Thoracic aorta (tissue), 2 donors: Measurements from ENCODE around the gene GPATCH8. TPM values are rescaled to one million over a fixed set of nuclear protein-coding genes. Genes with fewer than 3 reads are reported as not detected.

ENCODE experiments used
- ATAC-seq: fragments of 150-250 bp; one replicate; pipeline ENCODE4 v1.8.0; 2017; ENCODE audit warnings: low read depth; ENCODE audit not compliant: insufficient number of reproducible peaks, low FRiP score
- DNase-seq: peaks from one replicate; pipeline ENCODE4 v3.0.0-alpha.2; 2020; ENCODE audit warnings: low spot score
- H3K27ac ChIP-seq, 2 donors: fragments of 200-600 bp; sonication (generic); 1 replicate in 1 of 2; 2 replicates in 1 of 2; pipeline ENCODE4 v1.5.1; 2016; ENCODE audit warnings: mild to moderate bottlenecking in 2 of 2, moderate library complexity in 2 of 2
- H3K27me3 ChIP-seq: fragments of 200-600 bp; sonication (generic); replicated peaks from 2 replicates; pipeline ENCODE4 v1.6.0; 2016; ENCODE audit warnings: mild to moderate bottlenecking; ENCODE audit not compliant: insufficient read depth
- H3K36me3 ChIP-seq: fragments of 200-600 bp; sonication (generic); one replicate; pipeline ENCODE4 v1.5.1; 2016
- H3K4me1 ChIP-seq, 2 donors: fragments of 200-600 bp; sonication (generic); 1 replicate in 1 of 2; 2 replicates in 1 of 2; pipeline versions ENCODE4 v1.5.1 to v1.6.0; 2016; ENCODE audit warnings: low read depth in 2 of 2, mild to moderate bottlenecking in 1 of 2; ENCODE audit not compliant: control insufficient read depth in 1 of 2
- H3K4me3 ChIP-seq: fragments of 200-600 bp; sonication (generic); 2 replicates; pipeline ENCODE4 v1.5.1; 2016; ENCODE audit warnings: mild to moderate bottlenecking
- H3K9me3 ChIP-seq: fragments of 200-600 bp; sonication (generic); 2 replicates; pipeline ENCODE4 v1.5.1; 2016
- CTCF ChIP-seq: fragments of 200-600 bp; sonication (generic); IDR thresholded peaks from one replicate; pipeline ENCODE4 v1.5.1; 2019; ENCODE audit warnings: antibody characterized with exemption
- total RNA-seq, 2 donors: library from RNA; depleted of rRNA; stranded (reverse); fragments of >200 nt; gene quantifications; one replicate each; pipeline versions ENCODE4 v1.1.0 to v1.2.3, GENCODE V29; 2016

The GPATCH8 gene
- total RNA-seq, 2 donors from 2014 or later = 39.3 to 56.1 TPM

- H3K4me3 ChIP-seq = peak overlapping the region; percentile 91
- H3K27ac ChIP-seq = peak overlapping the region; percentile 88 to 94
- no peak for ATAC-seq
- H3K27me3 ChIP-seq = no peaks in the 10 kb centered on the region
- no peak for DNase-seq
- peaks cover 33 to 45% of the 10 kb centered on the region in 2 donors for H3K4me1 ChIP-seq
- no peaks in the 10 kb centered on the region for H3K9me3 ChIP-seq
- H3K36me3 ChIP-seq = no peaks in the 10 kb centered on the region
- no peak for TF ChIP-seq CTCF
These were observed 534 bp downstream of the GPATCH8 start for GRCh38 chr17:44502598-44503146.

GRCh38 chr17:44501866-44502375 lies 1.3 kb downstream of the GPATCH8 start:
- TF ChIP-seq CTCF = no peak
- Histone ChIP-seq H3K27ac (no peak overlapping the region), H3K27me3 (no peaks in the 10 kb centered on the region), H3K4me3 (peak overlapping the region; percentile 91), H3K4me1 (peaks cover 33 to 48% of the 10 kb centered on the region in 2 donors), H3K9me3 (no peaks in the 10 kb centered on the region), H3K36me3 (no peaks in the 10 kb centered on the region)
- DNase-seq (no peak), ATAC-seq (no peak)

- TF ChIP-seq CTCF = no peak
- Histone ChIP-seq H3K9me3 (no peaks in the 10 kb centered on the region), H3K4me3 (no peak overlapping the region), H3K36me3 (no peaks in the 10 kb centered on the region), H3K4me1 (peaks cover 33 to 53% of the 10 kb centered on the region in 2 donors), H3K27ac (no peak overlapping the region), H3K27me3 (no peaks in the 10 kb centered on the region)
- ATAC-seq (no peak), DNase-seq (no peak)
These were observed 3.5 kb downstream of the GPATCH8 start for GRCh38 chr17:44499722-44500121.

- H3K4me1 ChIP-seq = peaks cover 22 to 40% of the 10 kb centered on the region in 2 donors
- ATAC-seq = no peak
- TF ChIP-seq CTCF = no peak
These were observed 6.4 kb downstream of the GPATCH8 start for GRCh38 chr17:44496815-44497214.

GRCh38 chr17:44493339-44493738 lies 9.9 kb downstream of the GPATCH8 start:
- H3K27ac ChIP-seq = no peak overlapping the region
- TF ChIP-seq CTCF = no peak
- no peak for DNase-seq
- H3K9me3 ChIP-seq = no peaks in the 10 kb centered on the region
- peaks cover 3% of the 10 kb centered on the region for H3K36me3 ChIP-seq
- H3K4me3 ChIP-seq = no peak overlapping the region
- H3K27me3 ChIP-seq = no peaks in the 10 kb centered on the region
- no peak for ATAC-seq
- H3K4me1 ChIP-seq = peaks cover 0 to 8% of the 10 kb centered on the region in 2 donors

More at GRCh38 chr17:44496815-44497214, 6.4 kb downstream of the GPATCH8 start:
- no peak overlapping the region for H3K27ac ChIP-seq
- no peaks in the 10 kb centered on the region for H3K9me3 ChIP-seq
- DNase-seq = no peak
- H3K27me3 ChIP-seq = no peaks in the 10 kb centered on the region
- H3K4me3 ChIP-seq = no peak overlapping the region
- H3K36me3 ChIP-seq = no peaks in the 10 kb centered on the region
